LHCN-M2 (cell line): ENCODE results near the gene EP300. TPM values are rescaled to one million over a fixed set of nuclear protein-coding genes. Genes with fewer than 3 reads are reported as not detected.
A peak's percentile ranks its signal among the peaks of the same experiment; 100 is the strongest.
"Not testable (repeated sequence)": the region's sequence is repeated elsewhere in the genome, so short reads cannot be mapped to it uniquely, and the experiment has no call there.

Experiments
- DNase-seq: peaks from one replicate; pipeline ENCODE4 v3.0.0-alpha.2; 2012; ENCODE audit warnings: low read depth
- total RNA-seq: library from RNA; depleted of rRNA; stranded (reverse); fragments of >200 nt; gene quantifications from 2 replicates; pipeline ENCODE4 v1.2.3, GENCODE V29; 2014

The EP300 gene
- total RNA-seq, 1 experiment from 2014 or later = 24.0 TPM

DNA sequence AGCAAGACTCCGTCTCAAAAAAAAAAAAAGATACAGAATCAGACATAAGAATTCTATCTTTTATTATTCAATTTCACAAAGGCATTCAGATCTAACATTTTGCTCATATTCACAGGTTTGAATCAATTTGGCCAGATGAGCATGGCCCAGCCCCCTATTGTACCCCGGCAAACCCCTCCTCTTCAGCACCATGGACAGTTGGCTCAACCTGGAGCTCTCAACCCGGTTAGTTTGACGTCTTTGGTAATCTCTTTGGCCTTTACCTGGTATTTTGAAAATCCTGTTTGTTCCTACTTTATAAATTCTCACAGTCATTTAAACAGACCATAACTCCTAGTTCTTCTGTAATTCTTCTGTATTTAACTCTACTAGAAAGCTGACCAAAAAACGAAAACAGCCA, 55.3 kb downstream of the EP300 start:
- DNase-seq = no peak

DNA sequence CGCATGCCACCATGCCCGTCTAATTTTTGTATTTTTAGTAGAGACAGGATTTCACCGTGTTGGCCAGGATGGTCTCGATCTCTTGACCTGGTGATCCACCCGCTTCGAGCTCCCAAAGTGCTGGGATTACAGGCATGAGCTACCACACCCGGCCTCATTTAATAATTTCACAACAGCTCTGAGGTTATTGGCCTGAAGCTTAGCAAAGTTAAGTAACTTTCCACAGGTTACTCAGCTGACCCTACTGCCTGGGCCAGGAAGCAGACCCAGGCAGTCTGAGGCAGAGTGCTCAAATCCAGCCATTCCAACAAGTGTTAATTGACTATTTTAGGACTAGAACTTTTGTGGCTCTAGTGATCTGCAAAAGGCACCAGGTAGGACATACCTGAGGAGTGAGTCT, 60.5 kb downstream of the EP300 start:
- no peak for DNase-seq

DNA sequence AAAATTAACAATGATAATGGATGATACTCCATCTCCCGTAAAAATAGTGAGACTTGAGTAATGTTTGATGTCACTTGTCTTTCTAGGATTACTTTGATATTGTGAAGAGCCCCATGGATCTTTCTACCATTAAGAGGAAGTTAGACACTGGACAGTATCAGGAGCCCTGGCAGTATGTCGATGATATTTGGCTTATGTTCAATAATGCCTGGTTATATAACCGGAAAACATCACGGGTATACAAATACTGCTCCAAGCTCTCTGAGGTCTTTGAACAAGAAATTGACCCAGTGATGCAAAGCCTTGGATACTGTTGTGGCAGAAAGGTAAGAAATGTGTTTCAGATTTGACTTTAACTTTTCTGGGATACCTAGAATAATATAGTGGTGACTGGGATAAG, 64.7 kb downstream of the EP300 start:
- no peak for DNase-seq

- DNase-seq = no peak
Observed at GRCh38 chr22:41169157-41169556, 76.8 kb downstream of the EP300 start.

DNA sequence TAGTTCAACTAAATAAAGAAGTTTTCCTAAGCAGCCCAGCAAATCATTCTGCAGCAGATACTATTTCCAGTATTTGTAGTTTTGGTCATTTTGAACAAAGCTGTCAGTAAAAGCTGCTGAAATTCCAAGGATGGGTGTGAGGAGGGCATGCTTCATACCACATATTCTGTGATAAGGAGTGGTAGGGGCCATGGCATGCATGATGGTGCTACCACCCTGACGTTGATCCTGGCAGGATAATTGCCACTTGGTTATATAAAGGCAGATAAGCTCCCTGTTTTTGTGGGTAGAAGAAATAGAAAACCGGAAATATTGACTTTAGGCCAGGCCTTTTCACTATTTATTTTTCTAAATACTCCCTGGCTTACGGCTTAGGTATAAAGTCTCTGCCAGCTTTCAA, 79.6 kb downstream of the EP300 start:
- DNase-seq = no peak

DNA sequence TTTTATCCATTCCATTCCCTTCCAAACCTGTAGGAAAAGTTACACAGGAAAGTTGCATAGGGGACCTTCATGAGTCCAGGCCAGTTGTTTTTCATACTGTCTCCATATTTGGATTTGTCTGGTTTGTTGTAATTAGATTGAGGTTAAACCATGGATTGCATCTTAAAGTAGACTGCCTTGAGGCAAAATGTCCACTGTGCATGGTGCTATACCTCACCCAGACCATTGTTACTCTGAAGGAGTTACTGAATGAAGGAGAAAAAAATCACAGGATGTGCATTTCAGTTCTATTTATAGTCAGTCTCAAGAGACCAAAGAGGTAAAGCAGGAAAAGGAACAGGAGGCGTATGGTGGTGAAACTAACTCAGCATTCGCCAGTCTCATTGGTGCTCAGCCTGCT, 83.2 kb downstream of the EP300 start:
- DNase-seq = no peak

DNA sequence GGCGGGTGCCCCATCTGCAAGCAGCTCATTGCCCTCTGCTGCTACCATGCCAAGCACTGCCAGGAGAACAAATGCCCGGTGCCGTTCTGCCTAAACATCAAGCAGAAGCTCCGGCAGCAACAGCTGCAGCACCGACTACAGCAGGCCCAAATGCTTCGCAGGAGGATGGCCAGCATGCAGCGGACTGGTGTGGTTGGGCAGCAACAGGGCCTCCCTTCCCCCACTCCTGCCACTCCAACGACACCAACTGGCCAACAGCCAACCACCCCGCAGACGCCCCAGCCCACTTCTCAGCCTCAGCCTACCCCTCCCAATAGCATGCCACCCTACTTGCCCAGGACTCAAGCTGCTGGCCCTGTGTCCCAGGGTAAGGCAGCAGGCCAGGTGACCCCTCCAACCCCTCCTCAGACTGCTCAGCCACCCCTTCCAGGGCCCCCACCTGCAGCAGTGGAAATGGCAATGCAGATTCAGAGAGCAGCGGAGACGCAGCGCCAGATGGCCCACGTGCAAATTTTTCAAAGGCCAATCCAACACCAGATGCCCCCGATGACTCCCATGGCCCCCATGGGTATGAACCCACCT, 84.7 kb downstream of the EP300 start:
- no peak for DNase-seq

GRCh38 chr22:41177622-41178424, 85.4 kb downstream of the EP300 start:
- no peak for DNase-seq

DNA sequence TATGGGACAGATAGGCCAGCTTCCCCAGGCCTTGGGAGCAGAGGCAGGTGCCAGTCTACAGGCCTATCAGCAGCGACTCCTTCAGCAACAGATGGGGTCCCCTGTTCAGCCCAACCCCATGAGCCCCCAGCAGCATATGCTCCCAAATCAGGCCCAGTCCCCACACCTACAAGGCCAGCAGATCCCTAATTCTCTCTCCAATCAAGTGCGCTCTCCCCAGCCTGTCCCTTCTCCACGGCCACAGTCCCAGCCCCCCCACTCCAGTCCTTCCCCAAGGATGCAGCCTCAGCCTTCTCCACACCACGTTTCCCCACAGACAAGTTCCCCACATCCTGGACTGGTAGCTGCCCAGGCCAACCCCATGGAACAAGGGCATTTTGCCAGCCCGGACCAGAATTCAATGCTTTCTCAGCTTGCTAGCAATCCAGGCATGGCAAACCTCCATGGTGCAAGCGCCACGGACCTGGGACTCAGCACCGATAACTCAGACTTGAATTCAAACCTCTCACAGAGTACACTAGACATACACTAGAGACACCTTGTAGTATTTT, 86.1 kb downstream of the EP300 start:
- DNase-seq = no peak

DNA sequence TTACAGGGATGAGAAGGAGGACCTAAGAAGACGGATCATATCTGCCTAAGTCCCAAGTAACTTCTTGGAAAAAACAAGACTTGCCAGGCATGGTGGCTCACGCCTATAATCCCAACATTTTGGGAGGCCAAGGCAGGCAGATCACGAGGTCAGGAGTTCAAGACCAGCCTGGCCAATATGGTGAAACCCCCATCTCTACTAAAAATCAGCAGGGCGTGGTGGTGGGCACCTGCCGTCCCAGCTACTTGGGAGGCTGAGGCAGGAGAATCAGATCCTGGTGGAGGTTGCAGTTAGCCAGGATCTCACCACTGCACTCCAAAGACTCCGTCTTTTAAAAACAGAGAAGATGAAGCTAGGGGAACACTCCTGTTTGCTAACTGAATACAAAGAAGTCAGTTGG, 88.0 kb downstream of the EP300 start:
- DNase-seq = not testable (repeated sequence)

DNA sequence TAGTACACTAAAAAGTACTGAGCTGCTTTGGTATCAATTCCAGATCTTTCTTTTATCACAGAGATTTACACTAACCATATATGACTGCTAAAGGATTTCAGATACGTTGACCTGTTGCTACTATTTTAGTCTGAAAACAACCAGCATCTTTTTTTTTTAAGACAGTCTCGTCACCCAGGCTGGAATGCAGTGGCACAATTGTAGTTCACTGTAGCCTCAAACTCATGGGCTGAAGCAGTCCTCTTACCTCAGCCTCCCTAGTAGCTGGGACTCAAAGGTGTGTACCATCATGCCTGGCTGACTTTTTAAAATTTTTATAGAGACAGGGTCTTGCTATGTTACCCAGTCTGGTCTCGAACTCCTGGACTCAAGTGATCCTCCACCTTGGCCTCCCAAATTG, 88.5 kb downstream of the EP300 start:
- no peak for DNase-seq

DNA sequence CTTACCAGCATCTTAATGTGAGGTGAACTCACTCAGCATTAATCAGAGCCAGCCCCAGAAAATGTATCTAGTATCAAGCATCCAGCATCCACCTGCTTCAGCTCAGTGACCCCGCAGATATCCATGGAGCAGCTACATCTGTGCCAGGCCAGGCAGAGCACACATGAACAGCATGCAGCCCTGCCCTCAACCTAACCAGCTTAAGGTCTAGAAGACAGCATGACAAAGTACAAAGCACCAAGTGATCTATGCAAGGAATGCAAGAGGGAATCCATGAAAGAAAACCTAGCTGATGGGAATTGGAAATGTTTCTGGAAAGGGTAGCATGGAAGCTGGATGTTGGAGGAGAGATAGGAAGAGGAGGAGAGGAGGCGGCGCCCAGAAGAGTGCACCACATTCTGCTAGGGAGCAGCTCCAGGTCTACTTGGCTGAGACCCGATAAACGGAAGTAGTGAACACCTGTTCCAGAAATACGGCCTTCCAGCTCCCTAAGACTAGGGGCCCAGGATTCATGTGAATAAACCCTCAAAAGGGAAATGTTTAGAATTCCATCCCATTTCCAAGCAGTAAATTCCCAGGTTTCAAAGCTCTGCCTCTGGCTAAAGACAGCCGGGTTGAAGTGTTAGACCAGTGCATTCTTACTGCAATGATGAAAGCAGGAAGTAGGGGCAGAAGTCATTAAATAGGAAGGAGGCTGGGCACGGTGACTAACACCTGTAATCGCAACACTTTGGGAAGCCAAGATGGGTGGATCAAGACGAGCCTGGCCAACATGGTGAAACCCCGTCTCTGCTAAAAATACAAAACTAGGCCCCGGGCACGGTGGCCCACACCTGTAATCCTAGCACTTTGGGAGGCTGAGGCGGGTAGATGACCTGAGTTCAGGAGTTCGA, 89.2 kb downstream of the EP300 start:
- no peak for DNase-seq

GRCh38 chr22:41184679-41185078, 92.3 kb downstream of the EP300 start:
- DNase-seq = no peak

DNA sequence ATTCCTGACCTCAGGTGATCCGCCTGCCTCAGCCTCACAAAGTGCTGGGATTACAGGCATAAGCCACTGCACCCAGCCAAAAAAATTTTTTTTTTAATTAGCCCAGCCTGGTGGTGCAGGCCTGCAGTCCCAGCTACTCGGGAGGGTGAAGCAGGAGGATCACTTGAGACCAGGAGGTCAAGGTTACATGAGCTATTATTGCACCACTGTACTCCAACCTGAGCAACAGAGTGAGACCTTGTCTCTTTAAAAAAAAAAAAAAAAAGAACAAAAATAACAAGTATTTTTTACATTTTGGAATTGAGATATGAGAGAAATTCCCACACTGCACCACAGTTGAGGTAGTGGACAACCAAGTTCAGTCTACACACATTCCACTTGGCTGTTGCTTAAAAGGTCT, 99.1 kb downstream of the EP300 start:
- DNase-seq = no peak

GRCh38 chr22:41193829-41194228, 101.4 kb downstream of the EP300 start:
- DNase-seq = no peak

- peak; percentile 52 for DNase-seq
Observed at GRCh38 chr22:41197038-41197972, 104.9 kb downstream of the EP300 start.

- DNase-seq = no peak
Observed at GRCh38 chr22:41198027-41198580, 105.7 kb downstream of the EP300 start.

GRCh38 chr22:41201141-41201540, 108.7 kb downstream of the EP300 start:
- DNase-seq = no peak

DNA sequence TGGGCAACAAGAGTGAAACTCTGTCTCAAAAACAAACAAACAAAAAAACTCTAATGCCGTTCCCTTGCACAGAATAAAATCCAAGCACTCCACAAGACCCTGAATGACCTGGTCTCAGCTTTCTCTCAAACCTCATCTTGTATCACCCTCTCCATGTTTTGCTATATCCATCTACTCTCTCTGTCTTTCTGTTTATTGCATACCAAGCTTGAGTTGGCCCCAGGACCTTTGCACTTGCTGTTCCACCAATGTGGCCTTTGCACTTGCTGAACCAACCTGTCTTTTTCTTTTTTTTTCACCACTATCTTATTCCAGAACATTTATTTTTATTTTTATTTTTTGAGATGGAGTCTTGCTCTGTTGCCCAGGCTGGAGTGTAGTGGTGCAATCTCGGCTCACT, 110.7 kb downstream of the EP300 start:
- no peak for DNase-seq

GRCh38 chr22:41204066-41204465, 111.7 kb downstream of the EP300 start:
- DNase-seq = no peak
